Gastroesophageal sphincter (tissue), 4 donors: Measurements from ENCODE around the gene TIMM13. TPM values are rescaled to one million over a fixed set of nuclear protein-coding genes. Genes with fewer than 3 reads are reported as not detected.

Experiments used
- ATAC-seq: fragments of 150-250 bp; one replicate; pipeline ENCODE4 v1.9.1; 2016; ENCODE audit warnings: mild to moderate bottlenecking, moderate library complexity
- H3K27ac ChIP-seq, 4 donors: fragments of 200-600 bp; sonication (generic) in 3 of 4; 1 replicate in 3 of 4; 2 replicates in 1 of 4; pipeline ENCODE4 v1.5.1; 2016 to 2019
- H3K27me3 ChIP-seq: fragments of 200-600 bp; sonication (generic); one replicate; pipeline ENCODE4 v1.5.1; 2019
- H3K36me3 ChIP-seq, 2 donors: fragments of 200-600 bp; sonication (generic); one replicate each; pipeline ENCODE4 v1.5.1; 2019; ENCODE audit warnings: control low read depth in 1 of 2
- H3K4me1 ChIP-seq, 3 donors: fragments of 200-600 bp; sonication (generic); 1 replicate in 2 of 3; 2 replicates in 1 of 3; pipeline ENCODE4 v1.5.1; 2016 to 2019; ENCODE audit warnings: control low read depth in 2 of 3
- H3K4me3 ChIP-seq, 2 donors: fragments of 200-600 bp; sonication (generic); one replicate each; pipeline ENCODE4 v1.5.1; 2019; ENCODE audit warnings: mild to moderate bottlenecking in 1 of 2, moderate library complexity in 1 of 2
- H3K9me3 ChIP-seq, 3 donors: fragments of 200-600 bp; sonication (generic); one replicate each; pipeline ENCODE4 v1.5.1; 2017 to 2019; ENCODE audit warnings: control low read depth in 2 of 3
- EP300 ChIP-seq: sonication (generic); formaldehyde crosslinking; IDR thresholded peaks from one replicate; pipeline ENCODE4 v1.6.1; 2017; ENCODE audit warnings: antibody characterized with exemption, mild to moderate bottlenecking
- POLR2A ChIP-seq, 2 donors: fragments of 450-650 bp; IDR thresholded peaks; one replicate each; pipeline ENCODE4 v1.6.1; 2017; ENCODE audit warnings: antibody characterized with exemption in 2 of 2, mild to moderate bottlenecking in 2 of 2, moderate library complexity in 1 of 2
- POLR2AphosphoS5 ChIP-seq: sonication (generic); formaldehyde crosslinking; IDR thresholded peaks from one replicate; pipeline ENCODE4 v1.6.1; 2017; ENCODE audit warnings: antibody characterized with exemption
- whole genome bisulfite sequencing, 2 donors: methylation state at CpG; one replicate each; pipeline ENCODE4 v1.1.5; 2018; ENCODE audit warnings: low coverage in 1 of 2; 5-methylcytosine and 5-hydroxymethylcytosine counted together
- total RNA-seq, 4 donors: library from RNA; depleted of rRNA; stranded (reverse); fragments of >200 nt; gene quantifications; one replicate each; pipeline ENCODE4 v1.1.0, GENCODE V29; 2016
- TF ChIP-seq, protein P1 (sequence below), 4 experiments: fragments of 200-600 bp in 2 of 4; fragments of 450-650 bp in 2 of 4; sonication (generic) in 1 of 4; IDR thresholded peaks; one replicate each; pipeline ENCODE4 v1.5.1; 2017 to 2019; ENCODE audit warnings: antibody characterized with exemption in 4 of 4, mild to moderate bottlenecking in 2 of 4, moderate library complexity in 2 of 4

TIMM13 gene
- total RNA-seq, 4 donors from 2014 or later, result 22.9 to 32.2 (median 27.3) TPM

DNA sequence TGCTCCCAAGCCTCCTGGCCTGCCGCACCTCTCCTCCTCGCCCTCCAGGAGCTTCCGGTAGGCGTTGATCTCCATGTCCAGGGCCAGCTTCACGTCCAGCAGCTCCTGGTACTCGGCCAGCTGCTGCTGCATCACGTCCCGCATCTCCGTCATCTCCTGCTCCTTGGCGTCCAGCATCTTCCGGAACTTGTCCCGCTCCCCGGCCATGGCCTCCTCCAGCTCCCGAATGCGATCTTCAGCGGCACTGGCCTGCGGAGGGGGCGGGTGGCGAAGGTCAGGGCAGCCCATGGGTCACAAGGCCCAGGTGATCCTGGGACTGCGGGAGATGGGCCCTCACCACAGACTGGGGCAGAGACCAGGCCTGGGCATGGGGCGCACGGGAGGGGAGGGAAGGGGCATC, 6.9 kb upstream of the TIMM13 start:
- Histone ChIP-seq H3K36me3 (peaks cover 0 to 68% of the 10 kb centered on the region in 2 donors), H3K9me3 (no peaks in the 10 kb centered on the region), H3K4me1 (no peaks in the 10 kb centered on the region), H3K27ac (no peak overlapping the region), H3K27me3 (no peaks in the 10 kb centered on the region), H3K4me3 (no peak overlapping the region)
- TF ChIP-seq, protein P1, sequence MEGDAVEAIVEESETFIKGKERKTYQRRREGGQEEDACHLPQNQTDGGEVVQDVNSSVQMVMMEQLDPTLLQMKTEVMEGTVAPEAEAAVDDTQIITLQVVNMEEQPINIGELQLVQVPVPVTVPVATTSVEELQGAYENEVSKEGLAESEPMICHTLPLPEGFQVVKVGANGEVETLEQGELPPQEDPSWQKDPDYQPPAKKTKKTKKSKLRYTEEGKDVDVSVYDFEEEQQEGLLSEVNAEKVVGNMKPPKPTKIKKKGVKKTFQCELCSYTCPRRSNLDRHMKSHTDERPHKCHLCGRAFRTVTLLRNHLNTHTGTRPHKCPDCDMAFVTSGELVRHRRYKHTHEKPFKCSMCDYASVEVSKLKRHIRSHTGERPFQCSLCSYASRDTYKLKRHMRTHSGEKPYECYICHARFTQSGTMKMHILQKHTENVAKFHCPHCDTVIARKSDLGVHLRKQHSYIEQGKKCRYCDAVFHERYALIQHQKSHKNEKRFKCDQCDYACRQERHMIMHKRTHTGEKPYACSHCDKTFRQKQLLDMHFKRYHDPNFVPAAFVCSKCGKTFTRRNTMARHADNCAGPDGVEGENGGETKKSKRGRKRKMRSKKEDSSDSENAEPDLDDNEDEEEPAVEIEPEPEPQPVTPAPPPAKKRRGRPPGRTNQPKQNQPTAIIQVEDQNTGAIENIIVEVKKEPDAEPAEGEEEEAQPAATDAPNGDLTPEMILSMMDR (IDR thresholded peaks at IDR 0.05), result no peak
- TF ChIP-seq POLR2AphosphoS5 (no peak), EP300 (no peak), POLR2A (IDR thresholded peaks at IDR 0.05) (no peak)
- ATAC-seq, result no peak
- 94% methylated on average over 9 of the region's 22 CpGs; no CpG with 5 or more reads in 1 of the 2 donors for WGBS, 2 donors

DNA sequence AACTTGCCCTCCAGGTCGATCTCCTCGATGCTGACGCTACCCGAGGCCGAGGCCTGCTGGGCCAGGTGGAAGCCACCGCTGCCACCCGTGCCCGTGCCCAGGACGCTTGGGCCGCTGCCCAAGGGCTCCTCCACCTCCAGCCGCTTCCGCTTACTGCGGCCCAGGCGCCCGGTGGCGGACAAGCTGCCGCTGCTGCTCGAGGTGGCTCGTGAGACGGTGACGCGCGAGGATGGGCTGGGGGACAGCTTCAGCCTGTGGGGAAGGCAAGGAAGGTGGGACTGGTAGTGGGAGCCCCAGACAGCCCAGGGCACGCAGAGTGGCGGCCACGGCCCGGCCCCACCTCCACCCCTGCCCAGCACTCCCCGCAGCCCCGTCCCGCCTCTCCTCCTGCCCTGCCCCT, 6.5 kb upstream of the TIMM13 start:
- Histone ChIP-seq H3K4me3 (no peak overlapping the region), H3K4me1 (peaks cover 0 to 3% (median 0%) of the 10 kb centered on the region in 3 donors), H3K27ac (no peak overlapping the region), H3K36me3 (peaks cover 0 to 68% of the 10 kb centered on the region in 2 donors), H3K9me3 (no peaks in the 10 kb centered on the region), H3K27me3 (no peaks in the 10 kb centered on the region)
- no CpG with 5 or more reads among the region's 30 CpGs for WGBS, 2 donors
- no peak for ATAC-seq
- TF ChIP-seq EP300 (no peak), POLR2AphosphoS5 (no peak), POLR2A (IDR thresholded peaks at IDR 0.05) (no peak)
- TF ChIP-seq, protein P1 (IDR thresholded peaks at IDR 0.05), result no peak

DNA sequence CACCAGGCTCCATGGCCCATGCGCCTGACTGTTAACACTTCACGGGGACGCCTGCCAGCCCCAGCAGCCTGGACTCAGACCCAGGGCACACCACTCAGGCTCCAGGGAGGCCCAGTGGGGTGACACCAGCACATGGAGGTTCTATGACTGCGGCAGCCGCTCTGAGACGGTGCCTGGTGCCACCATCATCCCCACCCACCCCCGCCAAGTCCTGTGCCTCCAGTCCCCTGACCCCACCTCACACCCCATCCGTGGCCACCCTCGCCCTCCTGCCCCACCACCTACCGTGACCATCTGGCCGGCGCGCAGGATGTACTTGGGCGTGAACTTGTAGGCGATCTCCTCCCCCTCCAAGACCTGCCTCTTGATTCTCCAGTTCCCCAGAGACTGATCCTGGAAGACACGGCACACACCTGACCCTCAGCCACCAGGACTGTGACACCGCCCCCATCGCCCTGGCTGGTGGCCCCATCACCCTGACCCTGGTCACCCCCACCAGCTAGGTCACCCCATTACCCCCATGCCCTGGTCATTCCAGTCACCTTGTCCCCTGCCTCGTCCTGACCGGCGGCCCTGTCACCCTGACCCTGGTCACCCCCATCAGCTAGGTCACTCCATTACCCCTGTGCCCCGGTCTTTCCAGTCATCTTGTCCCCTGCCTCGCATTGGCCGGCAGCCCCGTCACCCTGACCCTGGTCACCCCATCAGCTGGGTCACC, 4.9 kb upstream of the TIMM13 start:
- peaks cover 0 to 14% (median 4%) of the 10 kb centered on the region in 3 donors for H3K4me1 ChIP-seq
- no peak overlapping the region for H3K27ac ChIP-seq
- no peak for TF ChIP-seq POLR2AphosphoS5
- TF ChIP-seq EP300, result no peak
- no peak for TF ChIP-seq POLR2A (IDR thresholded peaks at IDR 0.05)
- TF ChIP-seq, protein P1 (IDR thresholded peaks at IDR 0.05), result no peak
- WGBS, 2 donors, result 93 to 96% methylated on average over 7 to 12 of the region's 25 CpGs
- H3K4me3 ChIP-seq, result no peak overlapping the region
- H3K36me3 ChIP-seq, result peaks cover 0 to 55% of the 10 kb centered on the region in 2 donors
- H3K9me3 ChIP-seq, result no peaks in the 10 kb centered on the region
- no peak for ATAC-seq
- H3K27me3 ChIP-seq, result no peaks in the 10 kb centered on the region

DNA sequence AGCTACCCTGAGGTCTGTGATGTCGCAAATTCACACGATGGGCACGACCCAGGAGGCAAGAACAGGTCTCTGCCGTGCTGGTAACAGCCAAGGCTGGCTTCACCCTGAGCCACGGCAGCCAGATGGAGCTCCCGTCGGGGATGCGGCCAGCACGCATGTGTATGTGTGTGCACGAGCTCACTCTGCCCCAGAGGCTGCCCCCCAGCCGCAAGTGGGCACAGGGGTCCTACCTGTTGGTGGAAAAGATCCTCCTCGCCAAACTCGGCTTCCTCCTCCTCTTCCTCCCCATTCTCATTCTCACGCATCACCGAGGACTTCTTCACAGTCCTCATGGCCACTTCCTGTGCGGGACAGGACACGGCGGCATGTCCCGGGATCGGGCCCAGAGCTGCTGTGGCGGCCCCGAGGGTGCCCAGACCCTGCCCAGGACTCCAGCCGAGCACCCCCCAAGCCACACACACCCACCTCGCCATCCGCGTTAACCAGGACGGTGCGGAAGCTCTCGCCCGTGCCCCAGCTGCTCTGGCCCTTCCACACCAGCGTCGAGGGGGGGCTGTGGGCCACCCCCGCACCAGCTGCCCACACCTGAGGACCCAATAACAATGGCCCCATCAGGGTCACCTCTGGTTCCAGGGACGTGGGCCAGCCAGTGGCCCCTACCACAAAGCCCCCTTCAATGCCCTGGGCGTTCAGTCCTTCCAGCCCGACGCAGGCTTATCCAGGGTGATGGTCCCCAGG, 4.1 kb upstream of the TIMM13 start:
- Histone ChIP-seq H3K4me1 (peaks cover under 1 to 22% (median 8%) of the 10 kb centered on the region in 3 donors), H3K9me3 (no peaks in the 10 kb centered on the region), H3K27me3 (no peaks in the 10 kb centered on the region), H3K4me3 (no peak overlapping the region), H3K36me3 (peaks cover 0 to 47% of the 10 kb centered on the region in 2 donors), H3K27ac (no peak overlapping the region)
- no peak for TF ChIP-seq POLR2AphosphoS5
- WGBS, 2 donors, result no CpG with 5 or more reads among the region's 37 CpGs
- no peak for ATAC-seq

DNA sequence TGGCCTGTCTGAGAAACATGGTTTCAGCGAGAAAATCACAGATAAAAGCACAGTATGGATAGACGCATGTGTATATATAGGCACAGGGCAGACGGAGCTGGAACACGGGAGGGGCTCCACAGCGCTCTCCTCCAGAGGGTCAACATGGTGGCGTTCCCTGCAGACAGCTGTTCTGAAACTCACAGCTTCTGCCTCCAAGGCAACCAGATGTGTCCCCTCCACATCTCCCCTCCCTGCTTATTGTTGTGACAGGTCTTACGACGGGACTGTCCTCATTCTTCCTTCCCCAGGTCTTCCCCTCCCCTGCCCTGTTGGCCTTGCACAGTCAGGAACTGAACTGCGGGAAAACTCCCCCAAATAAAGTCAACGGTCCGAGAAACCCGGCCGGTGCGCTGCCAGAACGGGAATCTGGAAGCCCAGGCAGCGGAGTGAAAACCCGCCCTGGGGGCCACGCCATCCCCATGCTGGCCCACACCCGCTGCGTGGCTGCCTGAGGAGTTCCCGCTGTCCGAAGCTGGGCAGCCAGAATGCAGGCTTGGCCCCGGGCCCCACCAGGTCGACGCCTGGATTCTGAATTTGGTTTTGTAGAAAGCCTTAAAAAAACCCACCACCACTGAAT, 2.6 kb upstream of the TIMM13 start:
- no peaks in the 10 kb centered on the region for H3K9me3 ChIP-seq
- H3K27ac ChIP-seq, result no peak overlapping the region
- ATAC-seq, result no peak
- H3K27me3 ChIP-seq, result no peaks in the 10 kb centered on the region
- peaks cover 3 to 36% (median 22%) of the 10 kb centered on the region in 3 donors for H3K4me1 ChIP-seq
- H3K4me3 ChIP-seq, result no peak overlapping the region
- 60 to 71% methylated on average over 5 to 6 of the region's 25 CpGs for WGBS, 2 donors
- TF ChIP-seq POLR2A (IDR thresholded peaks at IDR 0.05) (no peak), POLR2AphosphoS5 (no peak), EP300 (no peak)
- TF ChIP-seq, protein P1 (IDR thresholded peaks at IDR 0.05), result no peak
- peaks cover 0 to 42% of the 10 kb centered on the region in 2 donors for H3K36me3 ChIP-seq
